ENCODE results near the gene ABHD18. TPM values are rescaled to one million over a fixed set of nuclear protein-coding genes. Genes with fewer than 3 reads are reported as not detected.

Gene ABHD18
- total RNA-seq, 1 experiment from 2014 or later = 16.3 TPM

- no peak overlapping the region for H3K27ac ChIP-seq (ENCODE audit: insufficient read length, low read depth, low read length)
- no peak overlapping the region for H4K5ac ChIP-seq (ENCODE audit: insufficient read length, low read depth, low read length)
- Mint-ChIP-seq H3K4me3 (no peak overlapping the region), H3K36me3 (ENCODE audit: insufficient read depth in 1 of 3, low read depth in 3 of 3) (peaks cover 4 to 13% (median 4%) of the 10 kb centered on the region in 3 experiments), H3K4me1 (no peaks in the 10 kb centered on the region), H3K27me3 (ENCODE audit: low read depth) (no peaks in the 10 kb centered on the region), H3K9me3 (no peaks in the 10 kb centered on the region; a peak in 1 of 5 replicates), H3K27ac (no peak overlapping the region)
- no peaks in the 10 kb centered on the region for H3K27me3 ChIP-seq (ENCODE audit: insufficient read depth, low read length)
- TF ChIP-seq CTCF (conservative IDR thresholded peaks at IDR 0.05) = no peak
- H3K79me2 ChIP-seq (ENCODE audit: insufficient read depth, low read length) = no peaks in the 10 kb centered on the region
- H3K79me1 ChIP-seq (ENCODE audit: insufficient read depth, low read depth, low read length, poor library complexity, severe bottlenecking) = no peaks in the 10 kb centered on the region
- H2AFZ ChIP-seq (ENCODE audit: low read length) = no peak overlapping the region
- H3K9me3 ChIP-seq (ENCODE audit: control insufficient read depth, low read depth, low read length) = no peaks in the 10 kb centered on the region
- no peak overlapping the region for H4K91ac ChIP-seq (ENCODE audit: insufficient read length, low read depth, low read length)
- no peak overlapping the region for H3K23ac ChIP-seq (ENCODE audit: insufficient read length, low read depth, low read length)
- H3K4me1 ChIP-seq (ENCODE audit: insufficient read depth, low read length) = no peaks in the 10 kb centered on the region
- H2BK20ac ChIP-seq (ENCODE audit: low read depth, low read length, poor library complexity, severe bottlenecking) = no peak overlapping the region
- H2BK15ac ChIP-seq (ENCODE audit: low read depth, low read length) = no peak overlapping the region
- no peak overlapping the region for H3K4ac ChIP-seq (ENCODE audit: low read depth, low read length)
- H3T11ph ChIP-seq (ENCODE audit: low read length) = no peak overlapping the region
- no peak for DNase-seq
- no peak overlapping the region for H2AK5ac ChIP-seq (ENCODE audit: insufficient read length, low read length)
- WGBS (ENCODE audit: extremely low coverage, insufficient read length, low lambda C conversion rate) = no CpG with 5 or more reads among the region's 3 CpGs
- H3K23me2 ChIP-seq (ENCODE audit: insufficient read length, low read depth, low read length, poor library complexity, severe bottlenecking) = no peaks in the 10 kb centered on the region
- H2BK120ac ChIP-seq (ENCODE audit: low read depth, low read length, poor library complexity, severe bottlenecking) = no peak overlapping the region
- H2BK5ac ChIP-seq (ENCODE audit: insufficient read length, low read length) = no peak overlapping the region
- H2BK12ac ChIP-seq (ENCODE audit: insufficient read length, low read depth, low read length) = no peak overlapping the region
- H3K9ac ChIP-seq (ENCODE audit: extremely low read depth, insufficient read length, low read length) = no peak overlapping the region
- H3K14ac ChIP-seq (ENCODE audit: insufficient read depth, low read length) = no peak overlapping the region
- no peak overlapping the region for H3K18ac ChIP-seq (ENCODE audit: insufficient read length, low read depth, low read length)
- H4K8ac ChIP-seq (replicated peaks; ENCODE audit: insufficient read length, low read depth, low read length) = no peak overlapping the region
- no peak overlapping the region for H3K4me2 ChIP-seq (ENCODE audit: insufficient read depth, insufficient read length, low read length)
- H3K56ac ChIP-seq (ENCODE audit: insufficient read length, low read depth, low read length) = no peak overlapping the region
- H4K20me1 ChIP-seq (ENCODE audit: control insufficient read depth, insufficient read depth, insufficient read length) = no peaks in the 10 kb centered on the region
These were observed 44.7 kb upstream of the ABHD18 start for GRCh38 chr4:127920521-127920920.
